Esophagus muscularis mucosa (tissue), 4 donors: ENCODE results near the gene MGAT4A.

ENCODE experiments used
- EP300 ChIP-seq: sonication (generic); formaldehyde crosslinking; IDR thresholded peaks from one replicate; pipeline ENCODE4 v1.6.1; 2017; ENCODE audit warnings: antibody characterized with exemption
- POLR2A ChIP-seq: fragments of 450-650 bp; IDR thresholded peaks from one replicate; pipeline ENCODE4 v1.6.1; 2017; ENCODE audit warnings: antibody characterized with exemption, moderate library complexity, mild to moderate bottlenecking, low read depth
- POLR2AphosphoS5 ChIP-seq, 2 donors: sonication (generic); formaldehyde crosslinking; IDR thresholded peaks; one replicate each; pipeline ENCODE4 v1.6.1; 2017; ENCODE audit warnings: antibody characterized with exemption in 2 of 2
- TF ChIP-seq, protein P1 (sequence below), 3 experiments: fragments of 200-600 bp in 2 of 3; fragments of 450-650 bp in 1 of 3; sonication (generic) in 2 of 3; IDR thresholded peaks; one replicate each; pipeline ENCODE4 v1.5.1; 2017 to 2019; ENCODE audit warnings: antibody characterized with exemption in 3 of 3, mild to moderate bottlenecking in 2 of 3, moderate library complexity in 1 of 3

DNA sequence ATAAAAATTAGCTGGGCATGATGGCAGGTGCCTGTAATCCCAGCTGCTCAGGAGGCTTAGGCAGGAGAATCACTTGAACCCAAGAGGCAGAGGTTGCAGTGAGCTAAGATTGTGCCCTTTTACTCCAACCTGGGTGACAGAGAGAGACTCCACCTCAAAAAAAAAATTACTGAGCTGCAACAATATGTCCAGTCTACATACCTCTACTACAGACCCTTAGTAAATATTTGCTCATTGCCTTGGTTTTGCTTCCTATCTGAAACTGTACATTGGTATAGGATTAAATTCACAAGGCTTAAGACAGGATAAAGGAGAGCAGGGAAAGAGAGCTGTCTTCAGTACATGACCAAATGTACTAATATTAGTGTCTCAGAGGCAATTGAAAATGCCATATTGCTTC is 8.1 kb upstream of the MGAT4A start:
- TF ChIP-seq, protein P1, sequence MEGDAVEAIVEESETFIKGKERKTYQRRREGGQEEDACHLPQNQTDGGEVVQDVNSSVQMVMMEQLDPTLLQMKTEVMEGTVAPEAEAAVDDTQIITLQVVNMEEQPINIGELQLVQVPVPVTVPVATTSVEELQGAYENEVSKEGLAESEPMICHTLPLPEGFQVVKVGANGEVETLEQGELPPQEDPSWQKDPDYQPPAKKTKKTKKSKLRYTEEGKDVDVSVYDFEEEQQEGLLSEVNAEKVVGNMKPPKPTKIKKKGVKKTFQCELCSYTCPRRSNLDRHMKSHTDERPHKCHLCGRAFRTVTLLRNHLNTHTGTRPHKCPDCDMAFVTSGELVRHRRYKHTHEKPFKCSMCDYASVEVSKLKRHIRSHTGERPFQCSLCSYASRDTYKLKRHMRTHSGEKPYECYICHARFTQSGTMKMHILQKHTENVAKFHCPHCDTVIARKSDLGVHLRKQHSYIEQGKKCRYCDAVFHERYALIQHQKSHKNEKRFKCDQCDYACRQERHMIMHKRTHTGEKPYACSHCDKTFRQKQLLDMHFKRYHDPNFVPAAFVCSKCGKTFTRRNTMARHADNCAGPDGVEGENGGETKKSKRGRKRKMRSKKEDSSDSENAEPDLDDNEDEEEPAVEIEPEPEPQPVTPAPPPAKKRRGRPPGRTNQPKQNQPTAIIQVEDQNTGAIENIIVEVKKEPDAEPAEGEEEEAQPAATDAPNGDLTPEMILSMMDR (IDR thresholded peaks at IDR 0.05), result no peak
- TF ChIP-seq POLR2A (no peak), POLR2AphosphoS5 (IDR thresholded peaks at IDR 0.05) (no peak), EP300 (no peak)
